Measurements from ENCODE around the gene TMOD3.

Gene TMOD3

GRCh38 chr15:51840692-51841091, 11.2 kb downstream of the TMOD3 start:
- FAIRE-seq (no peak), DNase-seq (ENCODE audit: insufficient read length, low spot score) (no peak)

GRCh38 chr15:51841406-51842040, 12.1 kb downstream of the TMOD3 start:
- no peak for TF ChIP-seq CTCF (IDR thresholded peaks at IDR 0.05; ENCODE audit: insufficient read depth, missing control alignments)
- DNase-seq (ENCODE audit: insufficient read length, low spot score) (no peak), FAIRE-seq (no peak)

More at GRCh38 chr15:51840692-51841091, 11.2 kb downstream of the TMOD3 start:
- no peak for TF ChIP-seq CTCF (IDR thresholded peaks at IDR 0.05; ENCODE audit: insufficient read depth, missing control alignments)

- DNase-seq (ENCODE audit: insufficient read length, low spot score) (no peak), FAIRE-seq (no peak)
- TF ChIP-seq CTCF (IDR thresholded peaks at IDR 0.05; ENCODE audit: insufficient read depth, missing control alignments): no peak
Measured at GRCh38 chr15:51842265-51842664, 12.8 kb downstream of the TMOD3 start.

GRCh38 chr15:51842852-51843737, 13.6 kb downstream of the TMOD3 start:
- DNase-seq (ENCODE audit: insufficient read length, low spot score) (no peak), FAIRE-seq (no peak)
- no peak for TF ChIP-seq CTCF (IDR thresholded peaks at IDR 0.05; ENCODE audit: insufficient read depth, missing control alignments)

GRCh38 chr15:51844747-51845426, 15.4 kb downstream of the TMOD3 start:
- DNase-seq (ENCODE audit: insufficient read length, low spot score): no peak
- FAIRE-seq: no peak
- TF ChIP-seq CTCF (IDR thresholded peaks at IDR 0.05; ENCODE audit: insufficient read depth, missing control alignments): no peak

GRCh38 chr15:51846066-51846462, 16.6 kb downstream of the TMOD3 start:
- DNase-seq (ENCODE audit: insufficient read length, low spot score) (no peak), FAIRE-seq (no peak)
- TF ChIP-seq CTCF (IDR thresholded peaks at IDR 0.05; ENCODE audit: insufficient read depth, missing control alignments): no peak

Data from D721Med (cell line).